IMR-90 (cell line): ENCODE measurements around the gene PRKCE.

Experiments
- BHLHE40 ChIP-seq: fragments of 150-350 bp; IDR thresholded peaks from 2 replicates; pipeline ENCODE4 v1.6.1; 2016; ENCODE audit warnings: mild to moderate bottlenecking, low read depth, low read length
- CEBPB ChIP-seq: IDR thresholded peaks from 2 replicates; pipeline ENCODE4 v1.6.1; 2012; ENCODE audit warnings: low read depth, low read length, improper control_type of control experiment
- CHD1 ChIP-seq: IDR thresholded peaks from 2 replicates; pipeline ENCODE4 v1.6.1; 2012; ENCODE audit warnings: low read depth, low read length, improper control_type of control experiment
- CTCF ChIP-seq: conservative IDR thresholded peaks from 2 replicates; pipeline ENCODE4 v1.5.1; 2012; ENCODE audit warnings: mild to moderate bottlenecking, low read depth, low read length, improper control_type of control experiment
- ELK1 ChIP-seq: fragments of 150-350 bp; IDR thresholded peaks from 2 replicates; pipeline ENCODE4 v1.6.1; 2016; ENCODE audit warnings: low read depth, mild to moderate bottlenecking, low read length, moderate library complexity, borderline replicate concordance
- FOS ChIP-seq: fragments of 150-350 bp; IDR thresholded peaks from 2 replicates; pipeline ENCODE4 v1.6.1; 2016; ENCODE audit warnings: low read depth, low read length
- MAFK ChIP-seq: IDR thresholded peaks from 2 replicates; pipeline ENCODE4 v1.6.1; 2012; ENCODE audit warnings: low read depth, low read length, improper control_type of control experiment
- MXI1 ChIP-seq: IDR thresholded peaks from 2 replicates; pipeline ENCODE4 v1.6.1; 2012; ENCODE audit warnings: low read depth, mild to moderate bottlenecking, low read length, moderate library complexity, borderline replicate concordance
- NFE2L2 ChIP-seq: fragments of 150-350 bp; IDR thresholded peaks from 2 replicates; pipeline ENCODE4 v1.6.1; 2016; ENCODE audit warnings: low read depth, mild to moderate bottlenecking, low read length
- POLR2A ChIP-seq: IDR thresholded peaks from 2 replicates; pipeline ENCODE4 v1.6.1; 2012; ENCODE audit warnings: mild to moderate bottlenecking, low read depth, low read length
- RAD21 ChIP-seq: IDR thresholded peaks from 2 replicates; pipeline ENCODE4 v1.6.1; 2012; ENCODE audit warnings: low read length, improper control_type of control experiment
- RFX5 ChIP-seq: IDR thresholded peaks from 2 replicates; pipeline ENCODE4 v1.8.0; 2012; ENCODE audit warnings: low read depth, mild to moderate bottlenecking, low read length, moderate library complexity
- TF ChIP-seq, protein P1 (sequence below): fragments of 150-350 bp; IDR thresholded peaks from 2 replicates; pipeline ENCODE4 v1.6.1; 2017; ENCODE audit warnings: mild to moderate bottlenecking, antibody characterized with exemption, low read length, low read depth

- TF ChIP-seq CTCF (no peak), RFX5 (no peak), POLR2A (no peak), CEBPB (no peak), MAFK (no peak), RAD21 (no peak), NFE2L2 (no peak), MXI1 (no peak), FOS (no peak), BHLHE40 (no peak), CHD1 (no peak), ELK1 (no peak)
- TF ChIP-seq, protein P1, sequence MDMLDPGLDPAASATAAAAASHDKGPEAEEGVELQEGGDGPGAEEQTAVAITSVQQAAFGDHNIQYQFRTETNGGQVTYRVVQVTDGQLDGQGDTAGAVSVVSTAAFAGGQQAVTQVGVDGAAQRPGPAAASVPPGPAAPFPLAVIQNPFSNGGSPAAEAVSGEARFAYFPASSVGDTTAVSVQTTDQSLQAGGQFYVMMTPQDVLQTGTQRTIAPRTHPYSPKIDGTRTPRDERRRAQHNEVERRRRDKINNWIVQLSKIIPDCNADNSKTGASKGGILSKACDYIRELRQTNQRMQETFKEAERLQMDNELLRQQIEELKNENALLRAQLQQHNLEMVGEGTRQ = no peak
Measured at GRCh38 chr2:46076251-46076650, 424.8 kb downstream of the PRKCE start.
